K562 (cell line): ENCODE measurements around the gene CASKIN1. TPM values are rescaled to one million over a fixed set of nuclear protein-coding genes. Genes with fewer than 3 reads are reported as not detected.

Experiments
- ATAC-seq: fragments of 200-7000 bp; cut with Tn5 transposase; 3 replicates; pipeline ENCODE4 v1.9.1; 2020; ENCODE audit warnings: moderate library complexity
- BruUV-seq: library from RNA; stranded (reverse); fragments of 400-500 nt; replicated peaks from 2 replicates; lab custom pipeline; 2021; lab: Mats Ljungman, UMichigan
- CTCF ChIA-PET: fragments of 300-600 bp; formaldehyde crosslinking; extraction: SDS; loops from one replicate; lab custom pipeline; 2021; ENCODE audit warnings: low intra/inter-chr PET ratio; lab: Yijun Ruan, JAX
- POLR2A ChIA-PET: fragments of 300-600, 350-650 bp; sonication (Branson Sonifier 250); formaldehyde crosslinking; extraction: SDS; loops from one replicate; lab custom pipeline; 2021; ENCODE audit warnings: antibody characterized with exemption, inconsistent platforms; lab: Yijun Ruan, JAX
- DNase-seq, 4 experiments: peaks; one replicate each; pipeline versions ENCODE4 v3.0.0 to v3.0.0-alpha.2; 2011 to 2018; ENCODE audit warnings: low spot score in 3 of 4, mixed read lengths in 3 of 4; ENCODE audit errors: extremely low read depth in 1 of 4
- FAIRE-seq: peaks from 2 replicates; lab custom pipeline; 2011; peaks lifted over from hg19 to GRCh38; lab: Jason Lieb, UNC
- H2AFZ ChIP-seq: 2 replicates; pipeline ENCODE4 v1.6.0; 2011; ENCODE audit warnings: low read depth, low read length, control low read depth, inconsistent platforms
- H3K27ac ChIP-seq: fragments of 200-600 bp; 3 replicates; pipeline ENCODE4 v1.8.0; 2011; ENCODE audit warnings: low read depth, mild to moderate bottlenecking, control low read depth, inconsistent platforms, low read length, moderate library complexity, mixed read lengths; ENCODE audit errors: extremely low read depth
- H3K27me3 ChIP-seq, 2 experiments: fragments of 300-600 bp in 1 of 2; 2 replicates in 1 of 2; 3 replicates in 1 of 2; pipeline versions ENCODE4 v1.6.0 to v1.8.0; 2011; ENCODE audit warnings: inconsistent platforms in 2 of 2, low read length in 2 of 2, mild to moderate bottlenecking in 1 of 2, mixed read lengths in 1 of 2, moderate library complexity in 1 of 2; ENCODE audit not compliant: control insufficient read depth in 2 of 2, insufficient read depth in 2 of 2
- H3K36me3 ChIP-seq: fragments of 300-600 bp; 3 replicates; pipeline ENCODE4 v1.8.0; 2011; ENCODE audit warnings: mild to moderate bottlenecking, low read length, inconsistent platforms; ENCODE audit not compliant: control insufficient read depth, insufficient read depth
- H3K4me1 ChIP-seq, 2 experiments: fragments of 200-600 bp in 1 of 2; replicated peaks in 1 of 2; 2 replicates in 1 of 2; 3 replicates in 1 of 2; pipeline versions ENCODE4 v1.5.1 to v1.8.0; 2011; ENCODE audit warnings: inconsistent platforms in 2 of 2, low read length in 2 of 2, mild to moderate bottlenecking in 1 of 2, mixed read lengths in 1 of 2, moderate library complexity in 1 of 2; ENCODE audit not compliant: control insufficient read depth in 2 of 2, insufficient read depth in 2 of 2
- H3K4me2 ChIP-seq: 2 replicates; pipeline ENCODE4 v1.6.1; 2011; ENCODE audit warnings: low read length, control low read depth, inconsistent platforms, mixed read lengths; ENCODE audit not compliant: insufficient read depth
- H3K4me3 ChIP-seq: fragments of 200-600 bp; sonication (generic), shearing (Covaris generic); 2 replicates; pipeline ENCODE4 v1.5.1; 2016; ENCODE audit warnings: control low read depth, inconsistent platforms
- H3K79me2 ChIP-seq: fragments of 200-600 bp; 3 replicates; pipeline ENCODE4 v1.8.0; 2011; ENCODE audit warnings: low read length, inconsistent platforms; ENCODE audit not compliant: control insufficient read depth, insufficient read depth
- H3K9ac ChIP-seq, 2 experiments: 2 replicates each; pipeline versions ENCODE4 v1.6.0 to v1.6.1; 2011; ENCODE audit warnings: low read depth in 2 of 2, low read length in 2 of 2, control low read depth in 1 of 2, inconsistent platforms in 1 of 2, mild to moderate bottlenecking in 1 of 2, mixed read lengths in 1 of 2; ENCODE audit not compliant: insufficient read depth in 1 of 2
- H3K9me1 ChIP-seq: one replicate; pipeline ENCODE4 v1.6.0; 2011; ENCODE audit warnings: inconsistent platforms, mild to moderate bottlenecking, low read length, moderate library complexity; ENCODE audit not compliant: control insufficient read depth, insufficient read depth
- H3K9me3 ChIP-seq: replicated peaks from 2 replicates; pipeline ENCODE4 v1.5.1; 2011; ENCODE audit warnings: low read depth, low read length, inconsistent platforms; ENCODE audit not compliant: control insufficient read depth, insufficient read depth
- H4K20me1 ChIP-seq: replicated peaks from 2 replicates; pipeline ENCODE4 v1.6.1; 2011; ENCODE audit warnings: low read length, inconsistent platforms, mixed read lengths; ENCODE audit not compliant: control insufficient read depth, insufficient read depth
- BACH1 ChIP-seq: fragments of 200-800 bp; sonication (Bioruptor generic); IDR thresholded peaks from 2 replicates; pipeline ENCODE4 v1.6.1; 2016; ENCODE audit warnings: missing genetic modification characterization, missing compliant biosample characterization
- CCNT2 ChIP-seq: IDR thresholded peaks from 2 replicates; pipeline ENCODE4 v1.6.1; 2011; ENCODE audit warnings: borderline replicate concordance, low read depth, mild to moderate bottlenecking, moderate library complexity, mixed read lengths, low read length; ENCODE audit not compliant: insufficient read length; ENCODE audit errors: extremely low read depth
- CHD7 ChIP-seq: fragments of 200-600 bp; sonication (generic); IDR thresholded peaks from one replicate; pipeline ENCODE4 v1.6.1; 2012; ENCODE audit warnings: mild to moderate bottlenecking, low read depth, low read length, inconsistent platforms
- LEF1 ChIP-seq: fragments of 450-650 bp; IDR thresholded peaks from 2 replicates; pipeline ENCODE4 v1.6.1; 2016; ENCODE audit warnings: mild to moderate bottlenecking
- NR2F6 ChIP-seq: fragments of 450-650 bp; formaldehyde crosslinking; IDR thresholded peaks from 2 replicates; pipeline ENCODE4 v1.4.0; 2020; ENCODE audit warnings: mild to moderate bottlenecking
- NR4A1 ChIP-seq, 2 experiments: fragments of 250-450 bp in 1 of 2; fragments of 450-650 bp in 1 of 2; sonication (Bioruptor Pico) in 1 of 2; IDR thresholded peaks; 2 replicates each; pipeline versions ENCODE4 v1.4.0 to v1.6.1; 2016 to 2020; ENCODE audit warnings: mild to moderate bottlenecking in 2 of 2, missing compliant biosample characterization in 1 of 2, missing genetic modification characterization in 1 of 2, moderate library complexity in 1 of 2
- POLR2G ChIP-seq: fragments of 200-400 bp; formaldehyde crosslinking; IDR thresholded peaks from 2 replicates; pipeline ENCODE4 v1.6.1; 2017; ENCODE audit warnings: low read depth, mild to moderate bottlenecking, antibody characterized with exemption, low read length, moderate library complexity
- RBFOX2 ChIP-seq: fragments of 200-400 bp; formaldehyde crosslinking; IDR thresholded peaks from 2 replicates; pipeline ENCODE4 v1.6.1; 2017; ENCODE audit warnings: low read depth, mild to moderate bottlenecking, low read length, moderate library complexity
- SMC3 ChIP-seq: conservative IDR thresholded peaks from 2 replicates; pipeline ENCODE4 v1.6.1; 2011; ENCODE audit warnings: low read depth, low read length, improper control_type of control experiment; ENCODE audit not compliant: insufficient read depth
- SREBF2 ChIP-seq: sonication (generic); formaldehyde crosslinking; IDR thresholded peaks from 2 replicates; pipeline ENCODE4 v1.4.0; 2020; ENCODE audit warnings: mild to moderate bottlenecking, missing genetic modification reagents
- TBP ChIP-seq: optimal IDR thresholded peaks from 2 replicates; pipeline ENCODE3; 2011; ENCODE audit warnings: low read depth, low read length, improper control_type of control experiment
- ZNF134 ChIP-seq: fragments of 250-450 bp; sonication (Bioruptor Pico); conservative IDR thresholded peaks from 2 replicates; pipeline ENCODE4 v1.4.0; 2020
- WGBS: fragments of 100-300 bp; shearing (Covaris generic); methylation state at CpG from one replicate; pipeline ENCODE4 v1.1.6; 2016; ENCODE audit warnings: low coverage, mixed read lengths; ENCODE audit not compliant: insufficient coverage; ENCODE audit errors: missing lambda C conversion rate; 5-methylcytosine and 5-hydroxymethylcytosine counted together
- in situ Hi-C: fragments of 300-500 bp; cut with MboI; formaldehyde crosslinking; loops from 4 replicates; pipeline ENCODE4 v1.15.0; 2018; ENCODE audit warnings: inconsistent platforms, mixed read lengths
- intact Hi-C: fragments of 100-400 bp; cut with micrococcal nuclease; formaldehyde crosslinking; loops from 2 replicates; pipeline ENCODE4 v1.14.2; 2022
- polyA plus RNA-seq, 8 experiments: library from polyadenylated mRNA; depleted of rRNA in 4 of 8; stranded (reverse) in 5 of 8; unstranded in 3 of 8; fragments of >200 nt; fragmentation: Nextera tagmentation in 2 of 8; fragmentation: Illumina TruSeq in 1 of 8; extraction: Ambion mirVana in 2 of 8; extraction: Trizol in 1 of 8; gene quantifications; 2 replicates each; pipeline versions ENCODE4 v1.2.1 to v1.2.3, GENCODE V29; 2011 to 2014; ENCODE audit warnings: inconsistent platforms in 1 of 8, missing spikeins in 1 of 8
- total RNA-seq, 7 experiments: library from RNA; depleted of rRNA in 6 of 7; stranded (reverse); fragments of >200 nt in 6 of 7; fragmentation: Illumina TruSeq in 2 of 7; extraction: Trizol in 2 of 7; gene quantifications; 2 replicates each; pipeline versions ENCODE4 v1.2.1 to v1.2.3, GENCODE V29; 2011 to 2021; ENCODE audit warnings: low replicate concordance in 1 of 7

The CASKIN1 gene
- total and polyA plus RNA-seq, 9 of the 15 experiments (the other 6 are each of a cell fraction or from before 2014, with no cell fraction given): 0.15 to 4.5 (median 1.5) TPM; not detected in 2

- Histone ChIP-seq H3K9ac (peak overlapping the region in 1 of 2 experiments; percentile 89; a peak in 3 of 4 replicates), H3K4me3 (no peak overlapping the region; the same call in 1 of the 2 replicates), H3K79me2 (no peaks in the 10 kb centered on the region), H4K20me1 (0 out of 2 replicates have a peak, but pooled peaks cover under 1% of the 10 kb centered on the region), H3K9me3 (no peaks in the 10 kb centered on the region), H3K36me3 (no peaks in the 10 kb centered on the region), H3K27ac (no peak overlapping the region), H3K27me3 (no peaks in the 10 kb centered on the region), H3K4me2 (0 out of 2 replicates have a peak overlapping the region, but pooled peaks have one; percentile 8), H2AFZ (peak overlapping the region; percentile 68), H3K9me1 (no peaks in the 10 kb centered on the region), H3K4me1 (peaks cover 0 to 80% of the 10 kb centered on the region in 2 experiments; a peak in 2 of 5 replicates)
- no TSS peak for BruUV-seq
- in situ Hi-C loops (no loop called here), intact Hi-C loops (no loop called here)
- ChIA-PET CTCF (no interaction called here), POLR2A (no interaction called here)
- FAIRE-seq: peak; percentile 35
- WGBS: 28% methylated on average over 17 of the region's 17 CpGs
- DNase-seq: peak; percentile 36 to 42 (median 38)
- ATAC-seq: peak; percentile 77
- TF ChIP-seq NR4A1 (CRISPR knock-in tag; IDR thresholded peaks at IDR 0.05): no peak
- no peak for TF ChIP-seq NR4A1 (tag; IDR thresholded peaks at IDR 0.05)
- TF ChIP-seq LEF1: no peak
- no peak for TF ChIP-seq CCNT2
- TF ChIP-seq BACH1 (tag): no peak
- TF ChIP-seq TBP: no peak
- no peak for TF ChIP-seq CHD7
- TF ChIP-seq RBFOX2: peak; percentile 46
- TF ChIP-seq POLR2G: peak; percentile 60
- TF ChIP-seq ZNF134 (CRISPR knock-in tag): no peak
- TF ChIP-seq SMC3: no peak
- TF ChIP-seq SREBF2 (CRISPR knock-in tag): no peak
- no peak for TF ChIP-seq NR2F6 (CRISPR knock-in tag)
Measured at GRCh38 chr16:2187212-2187611, 9.2 kb downstream of the CASKIN1 start.
